HEK293 (cell line): ENCODE measurements around the gene STK35.

Source experiments
- CTCF ChIA-PET: fragments of 350-600 bp; formaldehyde crosslinking; extraction: SDS; loops from one replicate; lab custom pipeline; 2021; ENCODE audit warnings: antibody characterized with exemption; lab: Yijun Ruan, JAX
- POLR2A ChIA-PET: fragments of 300-600 bp; formaldehyde crosslinking; extraction: SDS; loops from one replicate; lab custom pipeline; 2020; ENCODE audit warnings: antibody characterized with exemption, inconsistent platforms; lab: Yijun Ruan, JAX
- H3K27ac ChIP-seq: fragments of 200-500 bp; sonication (Bioruptor generic); 2 replicates; pipeline ENCODE4 v1.5.1; 2014; ENCODE audit warnings: low read depth, low read length, control low read depth, inconsistent platforms; ENCODE audit errors: extremely low read depth
- H3K36me3 ChIP-seq, 2 experiments: fragments of 200-500 bp in 1 of 2; sonication (Bioruptor generic) in 1 of 2; 1 replicate in 1 of 2; 2 replicates in 1 of 2; pipeline ENCODE4 v1.5.1; 2014 to 2017; ENCODE audit warnings: inconsistent platforms in 2 of 2, low read length in 2 of 2; ENCODE audit not compliant: control insufficient read depth in 2 of 2, insufficient read depth in 1 of 2
- H3K4me1 ChIP-seq: fragments of 200-500 bp; sonication (Bioruptor generic); 2 replicates; pipeline ENCODE4 v1.5.1; 2014; ENCODE audit warnings: mild to moderate bottlenecking, low read length, inconsistent platforms; ENCODE audit not compliant: control insufficient read depth, insufficient read depth
- H3K4me3 ChIP-seq: 2 replicates; pipeline ENCODE4 v1.5.1; 2011; ENCODE audit warnings: low read depth, mild to moderate bottlenecking, control low read depth, low read length, moderate library complexity
- H3K9me3 ChIP-seq: fragments of 200-500 bp; sonication (Bioruptor generic); 2 replicates; pipeline ENCODE4 v1.5.1; 2014; ENCODE audit warnings: low read depth, low read length, inconsistent platforms; ENCODE audit not compliant: control insufficient read depth, insufficient read depth
- OSR2 ChIP-seq: fragments of 450-650 bp; formaldehyde crosslinking; IDR thresholded peaks from 2 replicates; pipeline ENCODE4 v1.5.1; 2016; ENCODE audit warnings: missing biosample characterization, missing genetic modification characterization
- RBAK ChIP-seq: fragments of 450-650 bp; formaldehyde crosslinking; IDR thresholded peaks from 2 replicates; pipeline ENCODE4 v1.5.1; 2016; ENCODE audit warnings: missing biosample characterization, missing genetic modification characterization
- SETDB1 ChIP-seq: IDR thresholded peaks from one replicate; pipeline ENCODE4 v1.6.1; 2017; ENCODE audit warnings: mild to moderate bottlenecking, low read length, moderate library complexity, mixed read lengths; ENCODE audit not compliant: insufficient read length
- WT1 ChIP-seq: fragments of 450-650 bp; formaldehyde crosslinking; IDR thresholded peaks from 2 replicates; pipeline ENCODE4 v1.5.1; 2016; ENCODE audit warnings: missing biosample characterization, missing genetic modification characterization
- ZNF112 ChIP-seq: fragments of 450-650 bp; formaldehyde crosslinking; IDR thresholded peaks from 2 replicates; pipeline ENCODE4 v1.5.0; 2017; ENCODE audit warnings: missing biosample characterization, missing genetic modification characterization
- ZNF121 ChIP-seq: fragments of 450-650 bp; formaldehyde crosslinking; IDR thresholded peaks from 2 replicates; pipeline ENCODE4 v1.5.1; 2016; ENCODE audit warnings: missing biosample characterization, missing genetic modification characterization
- ZNF169 ChIP-seq: fragments of 450-650 bp; formaldehyde crosslinking; IDR thresholded peaks from 2 replicates; pipeline ENCODE4 v1.5.1; 2016; ENCODE audit warnings: missing biosample characterization, missing genetic modification characterization
- ZNF266 ChIP-seq: fragments of 450-650 bp; formaldehyde crosslinking; IDR thresholded peaks from 2 replicates; pipeline ENCODE4 v1.5.1; 2016; ENCODE audit warnings: missing biosample characterization, missing genetic modification characterization, low read depth
- ZNF416 ChIP-seq: fragments of 450-650 bp; formaldehyde crosslinking; IDR thresholded peaks from 2 replicates; pipeline ENCODE4 v1.5.1; 2016; ENCODE audit warnings: missing biosample characterization, missing genetic modification characterization
- ZNF426 ChIP-seq: fragments of 450-650 bp; formaldehyde crosslinking; IDR thresholded peaks from 2 replicates; pipeline ENCODE4 v1.5.1; 2017; ENCODE audit warnings: missing biosample characterization, missing genetic modification characterization, mild to moderate bottlenecking, inconsistent platforms, moderate library complexity
- ZNF510 ChIP-seq: fragments of 450-650 bp; formaldehyde crosslinking; IDR thresholded peaks from 2 replicates; pipeline ENCODE4 v1.5.1; 2018; ENCODE audit warnings: mild to moderate bottlenecking, missing genetic modification characterization, missing biosample characterization; ENCODE audit not compliant: insufficient replicate concordance
- ZNF514 ChIP-seq: fragments of 450-650 bp; formaldehyde crosslinking; IDR thresholded peaks from 2 replicates; pipeline ENCODE4 v1.5.1; 2016; ENCODE audit warnings: missing biosample characterization, missing genetic modification characterization
- ZNF529 ChIP-seq: fragments of 450-650 bp; formaldehyde crosslinking; IDR thresholded peaks from 2 replicates; pipeline ENCODE4 v1.5.1; 2017; ENCODE audit warnings: missing genetic modification characterization, missing biosample characterization; ENCODE audit not compliant: insufficient replicate concordance
- ZNF610 ChIP-seq: fragments of 450-650 bp; formaldehyde crosslinking; IDR thresholded peaks from 2 replicates; pipeline ENCODE4 v1.5.1; 2016; ENCODE audit warnings: missing biosample characterization, missing genetic modification characterization, borderline replicate concordance
- ZNF654 ChIP-seq: fragments of 450-650 bp; formaldehyde crosslinking; IDR thresholded peaks from 2 replicates; pipeline ENCODE4 v1.5.1; 2016; ENCODE audit warnings: low read depth, missing biosample characterization, missing genetic modification characterization
- ZNF701 ChIP-seq: fragments of 450-650 bp; formaldehyde crosslinking; IDR thresholded peaks from 2 replicates; pipeline ENCODE4 v1.5.1; 2016; ENCODE audit warnings: missing biosample characterization, missing genetic modification characterization
- ZNF76 ChIP-seq: fragments of 450-650 bp; formaldehyde crosslinking; IDR thresholded peaks from 2 replicates; pipeline ENCODE4; 2016; ENCODE audit warnings: low read depth, missing biosample characterization, missing genetic modification characterization, borderline replicate concordance
- TF ChIP-seq, protein P1 (sequence below): fragments of 450-650 bp; formaldehyde crosslinking; IDR thresholded peaks from 2 replicates; pipeline ENCODE4 v1.5.1; 2016; ENCODE audit warnings: missing biosample characterization, missing genetic modification characterization, borderline replicate concordance
- TF ChIP-seq, protein P2 (sequence below): fragments of 450-650 bp; formaldehyde crosslinking; IDR thresholded peaks from 2 replicates; pipeline ENCODE4 v1.5.1; 2016; ENCODE audit warnings: missing biosample characterization, missing genetic modification characterization
- TF ChIP-seq, protein P3 (sequence below): fragments of 450-650 bp; formaldehyde crosslinking; IDR thresholded peaks from 2 replicates; pipeline ENCODE4 v1.5.1; 2017; ENCODE audit warnings: missing biosample characterization, missing genetic modification characterization
- TF ChIP-seq, protein P4 (sequence below): fragments of 450-650 bp; formaldehyde crosslinking; IDR thresholded peaks from 2 replicates; pipeline ENCODE4 v1.5.1; 2016; ENCODE audit warnings: missing biosample characterization, missing genetic modification characterization
- TF ChIP-seq, protein P5 (sequence below): fragments of 450-650 bp; formaldehyde crosslinking; IDR thresholded peaks from 2 replicates; pipeline ENCODE4 v1.5.1; 2016; ENCODE audit warnings: missing biosample characterization, missing genetic modification characterization, low read depth

The STK35 gene

DNA sequence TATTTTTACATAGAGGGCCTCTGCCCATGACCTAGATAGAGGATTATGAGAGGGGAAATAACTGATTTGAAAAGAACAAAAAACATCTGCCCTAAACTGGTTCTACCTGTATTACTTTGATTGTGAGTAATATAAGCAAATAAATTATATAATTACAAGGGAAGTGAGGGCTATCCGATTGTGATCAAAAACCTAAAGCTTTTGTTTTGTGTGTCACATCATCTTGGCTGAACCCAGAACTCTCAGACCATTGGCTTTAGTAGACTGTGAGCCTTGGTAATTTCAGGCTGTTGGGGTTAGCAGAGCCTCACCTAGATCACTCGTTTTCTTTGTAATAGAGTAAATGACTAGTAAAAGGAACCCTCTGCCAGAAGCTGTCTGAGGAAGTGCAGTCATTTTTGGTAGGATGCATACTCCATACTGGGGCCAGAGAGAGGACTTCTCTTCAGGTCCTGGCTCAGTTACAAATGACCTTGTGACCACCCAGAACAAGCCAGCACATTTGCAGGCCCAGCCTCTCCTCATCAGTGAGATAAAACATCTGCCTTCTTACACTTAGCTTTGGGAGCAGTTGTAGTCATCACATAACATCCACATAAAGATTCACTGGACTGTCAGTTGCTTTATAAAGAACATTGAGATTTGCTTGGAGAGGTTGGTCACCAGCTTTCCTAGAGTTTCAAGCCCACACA is 13.5 kb downstream of the STK35 start (continued):
- TF ChIP-seq RBAK (tag by site-specific recombination) (no peak), ZNF416 (tag by site-specific recombination) (no peak), SETDB1 (no peak), ZNF169 (tag by site-specific recombination) (no peak)

DNA sequence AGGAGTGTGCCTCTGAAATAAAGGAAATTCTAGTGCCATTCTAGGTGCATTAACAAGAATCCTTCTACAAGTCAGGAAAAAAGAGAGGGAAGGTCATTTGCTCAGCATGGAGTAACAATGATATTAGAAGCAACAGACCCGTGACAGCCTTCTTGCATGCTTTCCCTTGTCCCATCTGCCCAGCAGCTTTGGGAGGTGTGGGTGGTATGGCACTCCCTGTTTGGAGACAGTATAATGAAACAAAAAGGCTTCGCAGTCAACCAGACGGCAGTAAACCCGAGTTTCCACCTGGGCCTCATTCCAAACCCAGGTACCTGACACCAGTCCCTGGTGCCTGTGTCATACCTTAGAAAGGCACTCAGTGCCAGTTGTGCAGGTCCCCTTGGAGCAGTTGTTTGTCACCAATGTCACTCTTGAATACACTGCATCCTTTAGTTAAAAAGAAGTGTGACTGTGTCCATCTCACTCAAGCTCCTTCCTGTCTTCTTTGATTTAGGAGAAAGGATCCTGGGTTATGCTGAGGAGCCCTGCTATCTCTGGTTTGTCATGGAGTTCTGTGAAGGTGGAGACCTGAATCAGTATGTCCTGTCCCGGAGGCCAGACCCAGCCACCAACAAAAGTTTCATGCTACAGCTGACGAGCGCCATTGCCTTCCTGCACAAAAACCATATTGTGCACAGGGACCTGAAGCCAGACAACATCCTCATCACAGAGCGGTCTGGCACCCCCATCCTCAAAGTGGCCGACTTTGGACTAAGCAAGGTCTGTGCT is 14.7 kb downstream of the STK35 start:
- H3K9me3 ChIP-seq, result no peaks in the 10 kb centered on the region
- no peak for TF ChIP-seq WT1 (tag by site-specific recombination)
- no peak for TF ChIP-seq ZNF426 (tag by site-specific recombination)
- no peak for TF ChIP-seq ZNF112 (tag by site-specific recombination)
- TF ChIP-seq, protein P1, sequence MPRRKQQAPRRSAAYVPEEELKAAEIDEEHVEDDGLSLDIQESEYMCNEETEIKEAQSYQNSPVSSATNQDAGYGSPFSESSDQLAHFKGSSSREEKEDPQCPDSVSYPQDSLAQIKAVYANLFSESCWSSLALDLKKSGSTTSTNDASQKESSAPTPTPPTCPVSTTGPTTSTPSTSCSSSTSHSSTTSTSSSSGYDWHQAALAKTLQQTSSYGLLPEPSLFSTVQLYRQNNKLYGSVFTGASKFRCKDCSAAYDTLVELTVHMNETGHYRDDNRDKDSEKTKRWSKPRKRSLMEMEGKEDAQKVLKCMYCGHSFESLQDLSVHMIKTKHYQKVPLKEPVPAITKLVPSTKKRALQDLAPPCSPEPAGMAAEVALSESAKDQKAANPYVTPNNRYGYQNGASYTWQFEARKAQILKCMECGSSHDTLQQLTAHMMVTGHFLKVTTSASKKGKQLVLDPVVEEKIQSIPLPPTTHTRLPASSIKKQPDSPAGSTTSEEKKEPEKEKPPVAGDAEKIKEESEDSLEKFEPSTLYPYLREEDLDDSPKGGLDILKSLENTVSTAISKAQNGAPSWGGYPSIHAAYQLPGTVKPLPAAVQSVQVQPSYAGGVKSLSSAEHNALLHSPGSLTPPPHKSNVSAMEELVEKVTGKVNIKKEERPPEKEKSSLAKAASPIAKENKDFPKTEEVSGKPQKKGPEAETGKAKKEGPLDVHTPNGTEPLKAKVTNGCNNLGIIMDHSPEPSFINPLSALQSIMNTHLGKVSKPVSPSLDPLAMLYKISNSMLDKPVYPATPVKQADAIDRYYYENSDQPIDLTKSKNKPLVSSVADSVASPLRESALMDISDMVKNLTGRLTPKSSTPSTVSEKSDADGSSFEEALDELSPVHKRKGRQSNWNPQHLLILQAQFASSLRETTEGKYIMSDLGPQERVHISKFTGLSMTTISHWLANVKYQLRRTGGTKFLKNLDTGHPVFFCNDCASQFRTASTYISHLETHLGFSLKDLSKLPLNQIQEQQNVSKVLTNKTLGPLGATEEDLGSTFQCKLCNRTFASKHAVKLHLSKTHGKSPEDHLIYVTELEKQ, result no peak
- no peak for TF ChIP-seq ZNF529 (tag by site-specific recombination)
- TF ChIP-seq ZNF76 (tag by site-specific recombination), result no peak
- TF ChIP-seq, protein P2, sequence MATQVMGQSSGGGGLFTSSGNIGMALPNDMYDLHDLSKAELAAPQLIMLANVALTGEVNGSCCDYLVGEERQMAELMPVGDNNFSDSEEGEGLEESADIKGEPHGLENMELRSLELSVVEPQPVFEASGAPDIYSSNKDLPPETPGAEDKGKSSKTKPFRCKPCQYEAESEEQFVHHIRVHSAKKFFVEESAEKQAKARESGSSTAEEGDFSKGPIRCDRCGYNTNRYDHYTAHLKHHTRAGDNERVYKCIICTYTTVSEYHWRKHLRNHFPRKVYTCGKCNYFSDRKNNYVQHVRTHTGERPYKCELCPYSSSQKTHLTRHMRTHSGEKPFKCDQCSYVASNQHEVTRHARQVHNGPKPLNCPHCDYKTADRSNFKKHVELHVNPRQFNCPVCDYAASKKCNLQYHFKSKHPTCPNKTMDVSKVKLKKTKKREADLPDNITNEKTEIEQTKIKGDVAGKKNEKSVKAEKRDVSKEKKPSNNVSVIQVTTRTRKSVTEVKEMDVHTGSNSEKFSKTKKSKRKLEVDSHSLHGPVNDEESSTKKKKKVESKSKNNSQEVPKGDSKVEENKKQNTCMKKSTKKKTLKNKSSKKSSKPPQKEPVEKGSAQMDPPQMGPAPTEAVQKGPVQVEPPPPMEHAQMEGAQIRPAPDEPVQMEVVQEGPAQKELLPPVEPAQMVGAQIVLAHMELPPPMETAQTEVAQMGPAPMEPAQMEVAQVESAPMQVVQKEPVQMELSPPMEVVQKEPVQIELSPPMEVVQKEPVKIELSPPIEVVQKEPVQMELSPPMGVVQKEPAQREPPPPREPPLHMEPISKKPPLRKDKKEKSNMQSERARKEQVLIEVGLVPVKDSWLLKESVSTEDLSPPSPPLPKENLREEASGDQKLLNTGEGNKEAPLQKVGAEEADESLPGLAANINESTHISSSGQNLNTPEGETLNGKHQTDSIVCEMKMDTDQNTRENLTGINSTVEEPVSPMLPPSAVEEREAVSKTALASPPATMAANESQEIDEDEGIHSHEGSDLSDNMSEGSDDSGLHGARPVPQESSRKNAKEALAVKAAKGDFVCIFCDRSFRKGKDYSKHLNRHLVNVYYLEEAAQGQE (tag by site-specific recombination), result no peak
- no peak for TF ChIP-seq ZNF266 (tag by site-specific recombination)
- no peak for TF ChIP-seq ZNF701
- no peak for TF ChIP-seq ZNF121 (tag by site-specific recombination)
- TF ChIP-seq, protein P3, sequence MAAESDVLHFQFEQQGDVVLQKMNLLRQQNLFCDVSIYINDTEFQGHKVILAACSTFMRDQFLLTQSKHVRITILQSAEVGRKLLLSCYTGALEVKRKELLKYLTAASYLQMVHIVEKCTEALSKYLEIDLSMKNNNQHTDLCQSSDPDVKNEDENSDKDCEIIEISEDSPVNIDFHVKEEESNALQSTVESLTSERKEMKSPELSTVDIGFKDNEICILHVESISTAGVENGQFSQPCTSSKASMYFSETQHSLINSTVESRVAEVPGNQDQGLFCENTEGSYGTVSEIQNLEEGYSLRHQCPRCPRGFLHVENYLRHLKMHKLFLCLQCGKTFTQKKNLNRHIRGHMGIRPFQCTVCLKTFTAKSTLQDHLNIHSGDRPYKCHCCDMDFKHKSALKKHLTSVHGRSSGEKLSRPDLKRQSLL (tag by site-specific recombination), result no peak
- TF ChIP-seq ZNF510 (tag by site-specific recombination), result no peak
- no peak for TF ChIP-seq ZNF514 (tag by site-specific recombination)
- TF ChIP-seq, protein P4, sequence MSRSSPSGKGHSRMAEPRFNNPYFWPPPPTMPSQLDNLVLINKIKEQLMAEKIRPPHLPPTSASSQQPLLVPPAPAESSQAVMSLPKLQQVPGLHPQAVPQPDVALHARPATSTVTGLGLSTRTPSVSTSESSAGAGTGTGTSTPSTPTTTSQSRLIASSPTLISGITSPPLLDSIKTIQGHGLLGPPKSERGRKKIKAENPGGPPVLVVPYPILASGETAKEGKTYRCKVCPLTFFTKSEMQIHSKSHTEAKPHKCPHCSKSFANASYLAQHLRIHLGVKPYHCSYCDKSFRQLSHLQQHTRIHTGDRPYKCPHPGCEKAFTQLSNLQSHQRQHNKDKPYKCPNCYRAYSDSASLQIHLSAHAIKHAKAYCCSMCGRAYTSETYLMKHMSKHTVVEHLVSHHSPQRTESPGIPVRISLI (tag by site-specific recombination), result no peak
- no peak for TF ChIP-seq ZNF654
- no peak for TF ChIP-seq OSR2 (tag by site-specific recombination)
- no peak for TF ChIP-seq ZNF610
- TF ChIP-seq, protein P5, sequence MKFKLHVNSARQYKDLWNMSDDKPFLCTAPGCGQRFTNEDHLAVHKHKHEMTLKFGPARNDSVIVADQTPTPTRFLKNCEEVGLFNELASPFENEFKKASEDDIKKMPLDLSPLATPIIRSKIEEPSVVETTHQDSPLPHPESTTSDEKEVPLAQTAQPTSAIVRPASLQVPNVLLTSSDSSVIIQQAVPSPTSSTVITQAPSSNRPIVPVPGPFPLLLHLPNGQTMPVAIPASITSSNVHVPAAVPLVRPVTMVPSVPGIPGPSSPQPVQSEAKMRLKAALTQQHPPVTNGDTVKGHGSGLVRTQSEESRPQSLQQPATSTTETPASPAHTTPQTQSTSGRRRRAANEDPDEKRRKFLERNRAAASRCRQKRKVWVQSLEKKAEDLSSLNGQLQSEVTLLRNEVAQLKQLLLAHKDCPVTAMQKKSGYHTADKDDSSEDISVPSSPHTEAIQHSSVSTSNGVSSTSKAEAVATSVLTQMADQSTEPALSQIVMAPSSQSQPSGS, result no peak
- H3K4me3 ChIP-seq, result no peak overlapping the region
- peaks cover 17 to 84% of the 10 kb centered on the region in 2 experiments; a peak in 2 of 3 replicates for H3K36me3 ChIP-seq
- POLR2A ChIA-PET, result no interaction called here
- H3K4me1 ChIP-seq, result peaks cover 7% of the 10 kb centered on the region
- H3K27ac ChIP-seq, result no peak overlapping the region
- CTCF ChIA-PET, result no interaction called here
